HL-60 (cell line): ENCODE measurements around the gene TMEM182.
A peak's percentile ranks its signal among the peaks of the same experiment; 100 is the strongest.

Experiments used
- DNase-seq, 2 experiments: peaks; one replicate each; pipeline ENCODE4 v3.0.0-alpha.2; 2010 to 2020; ENCODE audit warnings: low read depth in 1 of 2, low spot score in 1 of 2
- H3K27ac ChIP-seq: fragments of 250-450 bp; sonication (Bioruptor Pico); replicated peaks from 2 replicates; pipeline ENCODE4 v1.5.1; 2020; ENCODE audit warnings: mild to moderate bottlenecking, moderate library complexity
- H3K27me3 ChIP-seq: fragments of 250-450 bp; sonication (Bioruptor Pico); 2 replicates; pipeline ENCODE4 v1.5.1; 2021; ENCODE audit warnings: mild to moderate bottlenecking, moderate library complexity; ENCODE audit not compliant: insufficient read depth, poor library complexity, severe bottlenecking
- H3K4me3 ChIP-seq: replicated peaks from 2 replicates; pipeline ENCODE4 v1.5.1; 2011; ENCODE audit warnings: mild to moderate bottlenecking, control low read depth, low read length; ENCODE audit not compliant: insufficient read depth
- GABPA ChIP-seq: IDR thresholded peaks from 2 replicates; pipeline ENCODE4 v1.6.1; 2012; ENCODE audit warnings: low read depth
- POLR2AphosphoS5 ChIP-seq: IDR thresholded peaks from 2 replicates; pipeline ENCODE4 v1.6.1; 2012; ENCODE audit warnings: low read depth
- SPI1 ChIP-seq: IDR thresholded peaks from 2 replicates; pipeline ENCODE4 v1.6.1; 2012; ENCODE audit warnings: low read depth, mild to moderate bottlenecking, borderline replicate concordance
- TF ChIP-seq, protein P1 (sequence below): IDR thresholded peaks from one replicate; pipeline ENCODE4 v1.5.1; 2011; ENCODE audit warnings: low read length, control low read depth, inconsistent platforms; ENCODE audit not compliant: insufficient read depth
- TF ChIP-seq, protein P2 (sequence below): IDR thresholded peaks from 2 replicates; pipeline ENCODE4 v1.6.1; 2012; ENCODE audit warnings: low read depth; ENCODE audit not compliant: insufficient replicate concordance

The TMEM182 gene

GRCh38 chr2:102798181-102798580, 36.4 kb downstream of the TMEM182 start:
- Histone ChIP-seq H3K4me3 (no peak overlapping the region), H3K27me3 (no peaks in the 10 kb centered on the region), H3K27ac (no peak overlapping the region)
- no peak for TF ChIP-seq GABPA
- TF ChIP-seq, protein P1, sequence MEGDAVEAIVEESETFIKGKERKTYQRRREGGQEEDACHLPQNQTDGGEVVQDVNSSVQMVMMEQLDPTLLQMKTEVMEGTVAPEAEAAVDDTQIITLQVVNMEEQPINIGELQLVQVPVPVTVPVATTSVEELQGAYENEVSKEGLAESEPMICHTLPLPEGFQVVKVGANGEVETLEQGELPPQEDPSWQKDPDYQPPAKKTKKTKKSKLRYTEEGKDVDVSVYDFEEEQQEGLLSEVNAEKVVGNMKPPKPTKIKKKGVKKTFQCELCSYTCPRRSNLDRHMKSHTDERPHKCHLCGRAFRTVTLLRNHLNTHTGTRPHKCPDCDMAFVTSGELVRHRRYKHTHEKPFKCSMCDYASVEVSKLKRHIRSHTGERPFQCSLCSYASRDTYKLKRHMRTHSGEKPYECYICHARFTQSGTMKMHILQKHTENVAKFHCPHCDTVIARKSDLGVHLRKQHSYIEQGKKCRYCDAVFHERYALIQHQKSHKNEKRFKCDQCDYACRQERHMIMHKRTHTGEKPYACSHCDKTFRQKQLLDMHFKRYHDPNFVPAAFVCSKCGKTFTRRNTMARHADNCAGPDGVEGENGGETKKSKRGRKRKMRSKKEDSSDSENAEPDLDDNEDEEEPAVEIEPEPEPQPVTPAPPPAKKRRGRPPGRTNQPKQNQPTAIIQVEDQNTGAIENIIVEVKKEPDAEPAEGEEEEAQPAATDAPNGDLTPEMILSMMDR = no peak
- TF ChIP-seq SPI1 = no peak
- TF ChIP-seq, protein P2, sequence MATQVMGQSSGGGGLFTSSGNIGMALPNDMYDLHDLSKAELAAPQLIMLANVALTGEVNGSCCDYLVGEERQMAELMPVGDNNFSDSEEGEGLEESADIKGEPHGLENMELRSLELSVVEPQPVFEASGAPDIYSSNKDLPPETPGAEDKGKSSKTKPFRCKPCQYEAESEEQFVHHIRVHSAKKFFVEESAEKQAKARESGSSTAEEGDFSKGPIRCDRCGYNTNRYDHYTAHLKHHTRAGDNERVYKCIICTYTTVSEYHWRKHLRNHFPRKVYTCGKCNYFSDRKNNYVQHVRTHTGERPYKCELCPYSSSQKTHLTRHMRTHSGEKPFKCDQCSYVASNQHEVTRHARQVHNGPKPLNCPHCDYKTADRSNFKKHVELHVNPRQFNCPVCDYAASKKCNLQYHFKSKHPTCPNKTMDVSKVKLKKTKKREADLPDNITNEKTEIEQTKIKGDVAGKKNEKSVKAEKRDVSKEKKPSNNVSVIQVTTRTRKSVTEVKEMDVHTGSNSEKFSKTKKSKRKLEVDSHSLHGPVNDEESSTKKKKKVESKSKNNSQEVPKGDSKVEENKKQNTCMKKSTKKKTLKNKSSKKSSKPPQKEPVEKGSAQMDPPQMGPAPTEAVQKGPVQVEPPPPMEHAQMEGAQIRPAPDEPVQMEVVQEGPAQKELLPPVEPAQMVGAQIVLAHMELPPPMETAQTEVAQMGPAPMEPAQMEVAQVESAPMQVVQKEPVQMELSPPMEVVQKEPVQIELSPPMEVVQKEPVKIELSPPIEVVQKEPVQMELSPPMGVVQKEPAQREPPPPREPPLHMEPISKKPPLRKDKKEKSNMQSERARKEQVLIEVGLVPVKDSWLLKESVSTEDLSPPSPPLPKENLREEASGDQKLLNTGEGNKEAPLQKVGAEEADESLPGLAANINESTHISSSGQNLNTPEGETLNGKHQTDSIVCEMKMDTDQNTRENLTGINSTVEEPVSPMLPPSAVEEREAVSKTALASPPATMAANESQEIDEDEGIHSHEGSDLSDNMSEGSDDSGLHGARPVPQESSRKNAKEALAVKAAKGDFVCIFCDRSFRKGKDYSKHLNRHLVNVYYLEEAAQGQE = no peak
- TF ChIP-seq POLR2AphosphoS5 = no peak
- no peak for DNase-seq

GRCh38 chr2:102801098-102801718, 39.4 kb downstream of the TMEM182 start:
- H3K27me3 ChIP-seq = no peaks in the 10 kb centered on the region
- peak in 1 of 2 experiments; percentile 13 for DNase-seq
- TF ChIP-seq POLR2AphosphoS5 = no peak
- no peak overlapping the region for H3K27ac ChIP-seq
- H3K4me3 ChIP-seq = no peak overlapping the region

DNA sequence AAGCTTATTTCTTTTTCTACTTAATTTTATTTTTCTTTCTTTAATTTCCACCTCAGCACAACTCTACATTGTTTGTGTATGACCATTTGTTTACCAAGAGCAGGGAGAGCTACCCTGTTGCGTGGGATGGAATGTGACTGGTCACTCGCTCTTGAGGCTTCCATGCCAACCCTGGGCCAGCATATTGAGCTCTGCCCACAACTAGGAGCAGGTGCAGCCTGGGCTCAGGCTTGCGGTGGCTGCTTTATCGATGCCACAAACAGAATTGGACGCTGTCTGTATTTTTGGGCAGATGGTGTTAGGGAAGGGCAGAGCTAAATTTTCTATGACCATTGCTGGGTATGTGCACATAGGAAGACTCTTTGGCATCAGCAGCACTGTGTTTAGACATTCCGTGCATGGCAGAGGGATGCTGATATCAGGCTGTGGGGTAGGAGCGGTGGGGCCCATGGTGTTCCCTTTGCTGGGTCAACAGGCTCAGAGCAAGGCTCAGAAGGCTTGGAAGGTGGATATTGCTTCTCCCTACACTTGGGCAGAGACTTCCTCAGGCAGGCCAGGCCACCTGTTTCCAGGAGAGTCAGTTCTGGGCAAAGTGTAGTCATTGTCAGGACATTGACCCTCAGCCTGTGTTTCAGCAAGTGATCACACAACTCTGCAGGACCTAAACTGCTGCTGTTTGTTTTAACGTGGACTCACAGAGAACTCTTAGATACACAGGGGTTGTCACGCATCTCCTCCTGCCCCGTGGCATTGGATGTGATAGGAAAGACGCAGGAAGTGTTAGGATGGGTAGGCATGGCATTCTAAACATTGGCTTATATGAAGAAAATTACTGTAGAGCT, 40.2 kb downstream of the TMEM182 start:
- no peaks in the 10 kb centered on the region for H3K27me3 ChIP-seq
- no peak overlapping the region for H3K4me3 ChIP-seq
- no peak for DNase-seq
- TF ChIP-seq GABPA (no peak), POLR2AphosphoS5 (no peak), SPI1 (no peak)
- TF ChIP-seq, protein P2 = no peak
- TF ChIP-seq, protein P1 = no peak
- H3K27ac ChIP-seq = no peak overlapping the region

- Histone ChIP-seq H3K27me3 (no peaks in the 10 kb centered on the region), H3K27ac (no peak overlapping the region), H3K4me3 (no peak overlapping the region)
- DNase-seq = peak in 1 of 2 experiments; percentile 44
- TF ChIP-seq, protein P1 = no peak
- TF ChIP-seq POLR2AphosphoS5 (no peak), GABPA (no peak), SPI1 (peak; percentile 56; the same call in 1 of the 2 replicates)
- TF ChIP-seq, protein P2 = no peak
These were observed 41.4 kb downstream of the TMEM182 start for GRCh38 chr2:102803041-102803896.
